ENCODE measurements around the gene WDR47.
"Not testable (repeated sequence)": the region's sequence is repeated elsewhere in the genome, so short reads cannot be mapped to it uniquely, and the experiment has no call there.

WDR47 gene

DNA sequence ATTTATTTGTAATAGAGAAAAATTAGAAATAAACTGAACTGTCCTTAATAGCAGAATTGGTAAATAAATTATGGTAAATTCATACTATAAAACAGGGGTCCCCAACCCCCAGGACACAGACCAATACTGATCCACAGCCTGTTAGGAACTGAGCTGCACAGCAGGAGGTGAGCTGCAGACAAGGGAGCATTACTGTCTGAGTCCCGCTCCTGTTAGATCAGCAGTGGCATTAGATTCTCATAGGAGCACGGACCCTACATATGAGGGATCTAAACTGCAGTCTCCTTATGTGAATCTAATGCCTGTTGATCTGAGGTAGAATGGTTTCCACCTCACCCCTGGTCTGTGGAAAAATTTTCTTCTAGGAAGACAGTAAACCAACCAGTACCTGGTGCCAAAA is 7.5 kb downstream of the WDR47 start:
- DNase-seq (ENCODE audit: insufficient read length, low spot score): no peak
- no peak for FAIRE-seq

DNA sequence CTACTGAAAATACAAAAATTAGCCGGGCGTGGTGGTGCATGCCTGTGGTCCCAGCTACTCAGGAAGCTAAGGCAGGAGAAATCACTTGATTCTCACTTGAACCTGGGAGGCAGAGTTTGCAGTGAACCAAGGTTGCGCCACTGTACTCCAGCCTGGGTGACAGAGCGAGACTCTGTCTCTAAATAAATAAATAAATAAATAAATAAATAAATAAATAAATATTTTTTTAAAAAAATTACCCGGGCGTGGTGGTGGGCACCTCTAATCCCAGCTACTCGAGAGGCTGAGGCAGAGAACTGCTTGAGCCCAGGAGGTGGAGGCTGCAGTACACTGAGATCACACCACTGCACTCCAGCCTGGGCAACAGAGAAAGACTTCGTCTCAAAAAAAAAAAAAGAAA is 12.4 kb downstream of the WDR47 start:
- DNase-seq (ENCODE audit: insufficient read length, low spot score): not testable (repeated sequence)

More for the DNA sequence above, 7.5 kb downstream of the WDR47 start:
- TF ChIP-seq, protein P1, sequence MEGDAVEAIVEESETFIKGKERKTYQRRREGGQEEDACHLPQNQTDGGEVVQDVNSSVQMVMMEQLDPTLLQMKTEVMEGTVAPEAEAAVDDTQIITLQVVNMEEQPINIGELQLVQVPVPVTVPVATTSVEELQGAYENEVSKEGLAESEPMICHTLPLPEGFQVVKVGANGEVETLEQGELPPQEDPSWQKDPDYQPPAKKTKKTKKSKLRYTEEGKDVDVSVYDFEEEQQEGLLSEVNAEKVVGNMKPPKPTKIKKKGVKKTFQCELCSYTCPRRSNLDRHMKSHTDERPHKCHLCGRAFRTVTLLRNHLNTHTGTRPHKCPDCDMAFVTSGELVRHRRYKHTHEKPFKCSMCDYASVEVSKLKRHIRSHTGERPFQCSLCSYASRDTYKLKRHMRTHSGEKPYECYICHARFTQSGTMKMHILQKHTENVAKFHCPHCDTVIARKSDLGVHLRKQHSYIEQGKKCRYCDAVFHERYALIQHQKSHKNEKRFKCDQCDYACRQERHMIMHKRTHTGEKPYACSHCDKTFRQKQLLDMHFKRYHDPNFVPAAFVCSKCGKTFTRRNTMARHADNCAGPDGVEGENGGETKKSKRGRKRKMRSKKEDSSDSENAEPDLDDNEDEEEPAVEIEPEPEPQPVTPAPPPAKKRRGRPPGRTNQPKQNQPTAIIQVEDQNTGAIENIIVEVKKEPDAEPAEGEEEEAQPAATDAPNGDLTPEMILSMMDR (IDR thresholded peaks at IDR 0.05; ENCODE audit: insufficient read depth, missing control alignments): no peak

DNA sequence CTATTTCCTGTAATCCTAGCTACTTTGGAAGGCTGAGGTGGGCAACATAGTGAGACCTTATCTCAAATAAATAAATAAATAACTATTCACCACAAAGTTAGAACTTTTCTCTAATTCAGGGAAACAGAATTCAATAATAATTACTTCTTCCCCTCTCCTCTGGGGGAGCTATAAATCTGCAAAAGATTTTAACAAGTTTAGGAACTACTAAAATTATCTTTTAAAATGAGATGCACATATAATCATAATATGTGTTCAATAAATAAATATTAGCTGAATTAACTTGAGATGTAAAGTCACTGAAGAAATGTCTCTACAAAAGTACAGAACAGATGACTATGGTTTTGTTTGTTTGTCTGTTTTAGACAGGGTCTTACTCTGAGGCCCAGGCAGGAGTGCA is 14.1 kb downstream of the WDR47 start:
- TF ChIP-seq, protein P1 (IDR thresholded peaks at IDR 0.05; ENCODE audit: insufficient read depth, missing control alignments): no peak
- DNase-seq (ENCODE audit: insufficient read length, low spot score): no peak
- no peak for FAIRE-seq

More for the DNA sequence above, 12.4 kb downstream of the WDR47 start:
- FAIRE-seq: not testable (repeated sequence)

DNA sequence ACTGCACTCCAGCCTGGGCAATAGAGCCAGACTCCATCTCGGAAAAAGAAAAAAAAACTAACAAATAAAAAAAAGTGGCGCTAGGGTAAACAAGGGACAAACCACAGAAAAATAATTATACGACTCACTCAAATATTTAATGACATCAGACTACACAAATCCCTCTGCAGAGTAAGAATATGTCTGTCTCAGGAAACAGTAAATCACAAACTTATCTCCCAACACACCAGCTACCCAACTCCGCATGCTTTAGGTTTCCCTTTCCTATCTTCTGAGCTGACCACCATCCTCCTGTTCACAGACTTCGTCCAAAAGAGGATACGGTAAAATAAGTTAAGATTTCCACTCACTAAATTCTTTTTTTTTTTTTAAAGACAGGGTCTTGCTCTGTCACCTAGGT is 16.2 kb downstream of the WDR47 start:
- DNase-seq (ENCODE audit: insufficient read length, low spot score) (no peak), FAIRE-seq (no peak)
- TF ChIP-seq, protein P1 (IDR thresholded peaks at IDR 0.05; ENCODE audit: insufficient read depth, missing control alignments): no peak

DNA sequence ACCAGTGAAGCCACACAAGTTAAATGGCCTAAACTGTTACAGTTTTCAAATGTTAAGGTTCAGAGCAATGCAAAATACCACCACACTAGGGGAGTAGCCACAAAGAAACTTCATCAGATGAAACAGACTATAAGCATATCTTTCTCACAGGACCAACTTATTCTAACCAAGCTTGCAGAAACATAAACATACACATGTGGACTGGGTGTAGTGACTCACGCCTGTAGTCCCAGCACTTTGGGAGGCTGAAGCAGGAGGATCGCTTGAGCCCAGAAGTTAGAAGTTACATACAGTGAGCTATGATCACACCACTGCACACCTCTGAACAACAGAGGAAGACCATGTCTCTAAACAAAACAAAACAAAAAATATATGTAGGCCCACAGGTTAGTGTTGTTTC is 17.3 kb downstream of the WDR47 start:
- DNase-seq (ENCODE audit: insufficient read length, low spot score): no peak
- FAIRE-seq: no peak
- TF ChIP-seq, protein P1 (IDR thresholded peaks at IDR 0.05; ENCODE audit: insufficient read depth, missing control alignments): no peak

DNA sequence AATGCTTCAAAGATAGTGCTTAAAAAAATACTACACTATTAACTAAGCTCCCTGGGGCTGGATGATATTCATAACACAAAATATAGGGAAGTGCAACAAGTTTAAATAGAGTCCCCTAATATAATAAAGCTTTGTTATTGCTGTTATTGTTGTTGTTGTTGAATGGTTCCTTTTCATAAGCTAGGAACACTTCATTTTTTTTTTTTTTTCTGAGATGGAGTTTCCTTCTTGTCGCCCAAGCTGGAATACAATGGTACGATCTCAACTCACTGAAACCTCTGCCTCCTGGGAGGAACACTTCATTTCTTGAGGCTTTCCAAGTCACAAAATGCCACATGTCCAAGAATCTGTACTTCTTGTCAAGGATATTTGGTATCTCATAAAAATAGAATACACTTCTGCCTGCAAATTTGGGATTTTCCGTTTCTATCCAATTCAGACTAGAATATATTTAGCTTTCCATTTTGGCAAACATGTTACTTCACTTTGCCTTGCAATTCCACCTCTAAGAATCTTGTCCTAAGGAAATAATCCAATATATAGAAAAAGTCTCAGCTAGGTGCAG is 21.1 kb downstream of the WDR47 start:
- DNase-seq (ENCODE audit: insufficient read length, low spot score) (no peak), FAIRE-seq (no peak)
- TF ChIP-seq, protein P1 (IDR thresholded peaks at IDR 0.05; ENCODE audit: insufficient read depth, missing control alignments): no peak

DNA sequence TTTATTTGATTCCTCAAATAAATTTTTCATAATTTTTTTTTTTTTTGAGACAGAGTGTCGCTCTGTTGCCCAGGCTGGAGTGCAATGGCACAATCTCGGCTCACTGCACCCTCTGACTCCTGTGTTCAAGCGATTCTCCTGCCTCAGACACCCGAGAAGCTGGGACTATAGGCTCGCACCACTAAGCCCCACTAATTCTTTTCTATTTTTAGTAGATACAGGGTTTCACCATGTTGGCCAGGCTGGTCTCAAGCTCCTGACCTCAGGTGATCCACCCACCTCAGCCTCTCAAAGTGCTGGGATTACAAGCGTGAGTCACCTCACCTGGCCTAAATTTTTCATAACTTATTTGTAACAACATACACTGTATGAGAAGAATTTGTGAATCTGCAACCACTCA is 24.2 kb downstream of the WDR47 start:
- DNase-seq (ENCODE audit: insufficient read length, low spot score); FAIRE-seq: not testable (repeated sequence)

DNA sequence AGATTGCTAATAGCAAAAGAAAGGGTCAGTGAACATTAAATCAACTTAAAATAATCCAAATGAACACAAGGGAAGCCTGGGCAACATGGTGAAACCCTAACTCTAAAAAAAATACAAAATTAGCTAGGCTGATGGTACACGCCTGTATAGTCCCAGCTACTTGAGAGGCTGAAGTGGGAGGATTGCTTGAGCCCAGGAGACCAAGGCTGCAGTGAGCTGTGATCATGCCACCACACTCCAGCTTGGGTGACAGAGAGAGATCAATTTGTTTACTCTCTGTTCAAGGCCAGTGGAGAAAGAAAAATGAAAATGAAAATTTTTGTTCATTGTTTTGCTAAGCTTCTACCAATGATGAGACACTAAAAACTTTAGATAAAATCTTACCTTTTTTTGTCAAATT is 24.8 kb downstream of the WDR47 start:
- no peak for FAIRE-seq
- TF ChIP-seq, protein P1 (IDR thresholded peaks at IDR 0.05; ENCODE audit: insufficient read depth, missing control alignments): no peak
- DNase-seq (ENCODE audit: insufficient read length, low spot score): no peak

Data from D721Med (cell line).